H1 (cell line): ENCODE measurements around the gene RTN4. TPM values are rescaled to one million over a fixed set of nuclear protein-coding genes. Genes with fewer than 3 reads are reported as not detected.

Experiments
- ASH2L ChIP-seq: fragments of 200-600, 300-600 bp; sonication (generic); IDR thresholded peaks from one replicate; pipeline ENCODE4 v1.7.1; 2017; ENCODE audit warnings: low read length
- BACH1 ChIP-seq: IDR thresholded peaks from 2 replicates; pipeline ENCODE4 v1.6.1; 2012; ENCODE audit warnings: low read length, improper control_type of control experiment
- CHD2 ChIP-seq: IDR thresholded peaks from 2 replicates; pipeline ENCODE4 v1.6.1; 2012; ENCODE audit warnings: low read length, improper control_type of control experiment
- CREB1 ChIP-seq: IDR thresholded peaks from 2 replicates; pipeline ENCODE4 v1.6.1; 2012; ENCODE audit warnings: inconsistent platforms
- EGR1 ChIP-seq: IDR thresholded peaks from 2 replicates; pipeline ENCODE4 v1.6.1; 2011; ENCODE audit warnings: low read depth, low read length, borderline replicate concordance
- EP300 ChIP-seq, 2 experiments: IDR thresholded peaks; 1 replicate in 1 of 2; 2 replicates in 1 of 2; pipeline ENCODE4 v1.6.1; 2011 to 2012; ENCODE audit warnings: low read depth in 2 of 2, low read length in 2 of 2, mild to moderate bottlenecking in 2 of 2, borderline replicate concordance in 1 of 2, inconsistent platforms in 1 of 2, moderate library complexity in 1 of 2
- FOSL1 ChIP-seq: IDR thresholded peaks from 2 replicates; pipeline ENCODE4 v1.6.1; 2011; ENCODE audit warnings: mild to moderate bottlenecking, low read depth, low read length, moderate library complexity; ENCODE audit not compliant: insufficient read depth
- JUN ChIP-seq: IDR thresholded peaks from 2 replicates; pipeline ENCODE4 v1.6.1; 2011; ENCODE audit warnings: low read depth, mild to moderate bottlenecking, improper control_type of control experiment, low read length
- JUND ChIP-seq: IDR thresholded peaks from 2 replicates; pipeline ENCODE4 v1.6.1; 2011; ENCODE audit warnings: mild to moderate bottlenecking, improper control_type of control experiment, low read length
- POLR2A ChIP-seq, 2 experiments: IDR thresholded peaks; 1 replicate in 1 of 2; 2 replicates in 1 of 2; pipeline ENCODE4 v1.6.1; 2011; ENCODE audit warnings: low read depth in 2 of 2, low read length in 2 of 2, mild to moderate bottlenecking in 2 of 2; ENCODE audit errors: control extremely low read depth in 1 of 2
- POLR2AphosphoS5 ChIP-seq: IDR thresholded peaks from 2 replicates; pipeline ENCODE4 v1.6.1; 2011; ENCODE audit warnings: low read depth, low read length
- RBBP5 ChIP-seq: IDR thresholded peaks from 2 replicates; pipeline ENCODE4 v1.7.1; 2012; ENCODE audit warnings: low read depth, mild to moderate bottlenecking, inconsistent platforms, low read length, moderate library complexity, borderline replicate concordance
- RXRA ChIP-seq: IDR thresholded peaks from 2 replicates; pipeline ENCODE4 v1.6.1; 2011; ENCODE audit warnings: low read depth, mild to moderate bottlenecking, low read length, moderate library complexity; ENCODE audit not compliant: insufficient read depth
- SP1 ChIP-seq: IDR thresholded peaks from 2 replicates; pipeline ENCODE4 v1.6.1; 2011; ENCODE audit warnings: low read depth, low read length
- SP2 ChIP-seq: IDR thresholded peaks from 2 replicates; pipeline ENCODE4 v1.6.1; 2012; ENCODE audit warnings: mild to moderate bottlenecking, low read length, inconsistent platforms
- SP4 ChIP-seq: IDR thresholded peaks from 2 replicates; pipeline ENCODE4 v1.6.1; 2012; ENCODE audit warnings: low read length, inconsistent platforms
- TAF7 ChIP-seq: optimal IDR thresholded peaks from 2 replicates; pipeline ENCODE3; 2011; ENCODE audit warnings: low read depth, mild to moderate bottlenecking, inconsistent platforms, low read length, moderate library complexity, borderline replicate concordance
- polyA plus RNA-seq, 7 experiments: library from polyadenylated mRNA; depleted of rRNA in 3 of 7; stranded (reverse) in 5 of 7; unstranded in 2 of 7; fragments of >200 nt in 5 of 7; fragments of 200-250 nt in 2 of 7; gene quantifications; 1 replicate in 5 of 7; 2 replicates in 1 of 7; 4 replicates in 1 of 7; pipeline versions ENCODE4 v1.2.1 to v1.2.3, GENCODE V29; 2011 to 2013; ENCODE audit warnings: missing spikeins in 2 of 7, mixed read lengths in 2 of 7
- total RNA-seq: library from RNA; stranded (reverse); fragmentation: NEBNext Ultra II Directional; extraction: Animal tissue kit (Norgen Biotek cat#: 25700); gene quantifications from 2 replicates; pipeline ENCODE4 v1.2.1, GENCODE V29; 2021
- TF ChIP-seq, protein P1 (sequence below): IDR thresholded peaks from 2 replicates; pipeline ENCODE4 v1.6.1; 2012; ENCODE audit warnings: inconsistent platforms

Gene RTN4
- total and polyA plus RNA-seq, 2 of the 8 experiments (the other 6 are each of a cell fraction or from before 2014, with no cell fraction given) = 179 to 242 TPM

- TF ChIP-seq, protein P1, sequence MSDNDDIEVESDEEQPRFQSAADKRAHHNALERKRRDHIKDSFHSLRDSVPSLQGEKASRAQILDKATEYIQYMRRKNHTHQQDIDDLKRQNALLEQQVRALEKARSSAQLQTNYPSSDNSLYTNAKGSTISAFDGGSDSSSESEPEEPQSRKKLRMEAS = peak; percentile 64
- peak; percentile 96 for TF ChIP-seq JUND
- TF ChIP-seq BACH1 = no peak
- TF ChIP-seq TAF7 = peak; percentile 79
- TF ChIP-seq RXRA = 0 out of 2 replicates have a peak, but pooled peaks have one; percentile 4
- TF ChIP-seq EGR1 = no peak
- peak; percentile 95 to 97 for TF ChIP-seq POLR2A (IDR thresholded peaks at IDR 0.05; ENCODE audit: control extremely low read depth in 1 of 2, low read depth in 2 of 2, low read length in 2 of 2)
- TF ChIP-seq SP1 = peak; percentile 96
- TF ChIP-seq FOSL1 = no peak
- TF ChIP-seq SP4 = 0 out of 2 replicates have a peak, but pooled peaks have one; percentile 91
- TF ChIP-seq EP300 (IDR thresholded peaks at IDR 0.05; ENCODE audit: borderline replicate concordance in 1 of 2, low read depth in 2 of 2, low read length in 2 of 2) = peak in 1 of 2 experiments; percentile 57; a peak in 1 of 3 replicates
- TF ChIP-seq CHD2 = peak; percentile 86
- peak; percentile 78 for TF ChIP-seq SP2
- TF ChIP-seq POLR2AphosphoS5 = peak; percentile 97
- 0 out of 2 replicates have a peak, but pooled peaks have one; percentile 64 for TF ChIP-seq RBBP5
- no peak for TF ChIP-seq JUN
- TF ChIP-seq ASH2L = peak; percentile 10
- TF ChIP-seq CREB1 = peak; percentile 79
Observed at GRCh38 chr2:55050100-55050994, at the start of gene RTN4 (continued).
